ENCODE data around the gene HOXA6. TPM values are rescaled to one million over a fixed set of nuclear protein-coding genes. Genes with fewer than 3 reads are reported as not detected.

The HOXA6 gene
- total RNA-seq, 1 donor from 2014 or later = not detected

DNA sequence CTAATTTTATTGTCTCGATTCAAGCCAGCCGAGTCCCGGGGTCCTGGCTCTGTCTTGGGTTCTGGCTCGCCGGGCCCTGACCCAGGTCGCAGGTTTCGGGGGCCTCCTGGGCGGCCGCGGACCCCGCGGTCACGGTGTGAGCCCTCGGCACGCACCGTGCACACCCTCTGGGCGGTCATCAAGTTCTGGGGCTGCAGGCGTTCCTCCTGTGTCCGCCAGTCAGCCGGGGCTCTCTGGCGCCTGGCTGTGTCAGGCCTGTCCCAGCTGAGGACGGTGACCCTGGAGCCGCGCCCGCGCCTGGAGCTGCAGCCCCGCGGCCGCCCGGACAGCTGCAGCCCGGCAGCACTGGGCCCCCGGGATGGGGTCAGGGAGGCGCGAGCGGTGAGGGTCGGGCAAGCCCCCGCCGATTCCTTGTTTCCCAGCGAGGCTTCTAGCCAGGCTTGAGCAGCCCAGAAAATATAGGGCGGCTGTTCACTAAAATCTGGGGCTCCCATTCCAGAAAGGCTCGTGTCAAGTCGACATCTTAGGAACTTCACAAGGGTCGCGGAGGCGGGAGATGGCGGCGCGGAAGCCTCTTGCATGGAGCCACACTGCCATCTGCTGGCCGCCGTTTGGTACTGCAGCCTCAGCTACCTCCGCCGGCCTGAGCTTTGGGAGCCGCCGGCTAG, 13.1 kb upstream of the HOXA6 start:
- Mint-ChIP-seq H3K4me1 (ENCODE audit: low read depth) (peaks cover 5% of the 10 kb centered on the region), H3K9me3 (no peaks in the 10 kb centered on the region), H3K4me3 (ENCODE audit: low read depth) (peak overlapping the region; percentile 47), H3K27ac (no peak overlapping the region), H3K27me3 (ENCODE audit: low read depth) (peaks cover 81% of the 10 kb centered on the region), H3K36me3 (ENCODE audit: low read depth) (no peaks in the 10 kb centered on the region)
- intact Hi-C loops (cut with micrococcal nuclease) = loop anchor here (1.0 to 5.0 kb wide), 4 partner anchors 303 to 1303 kb away; no protein-coding TSS in a partner anchor
- DNase-seq (ENCODE audit: low spot score) = peak; percentile 65

DNA sequence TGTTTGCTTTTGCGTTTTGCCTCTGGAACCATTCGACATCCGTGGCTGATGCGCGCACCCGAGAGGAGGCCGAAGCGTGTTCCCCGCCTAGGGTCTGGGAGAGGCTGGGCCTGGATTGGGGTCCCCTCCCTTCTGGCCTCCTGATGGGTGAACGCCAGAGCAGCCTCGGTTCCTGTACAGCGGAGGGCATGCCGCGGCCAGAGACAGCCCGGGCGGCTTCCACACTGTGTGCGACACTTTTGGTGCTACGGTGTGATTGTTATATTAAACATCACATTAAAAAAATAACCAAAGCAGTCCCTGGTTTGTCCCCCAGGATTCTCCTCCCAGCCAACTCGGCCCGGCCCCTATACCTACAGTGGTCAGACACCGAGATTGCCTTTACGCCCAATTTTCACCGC, 12.6 kb upstream of the HOXA6 start:
- Mint-ChIP-seq H3K4me3 (ENCODE audit: low read depth) (peak overlapping the region; percentile 34), H3K4me1 (ENCODE audit: low read depth) (peaks cover 7% of the 10 kb centered on the region), H3K36me3 (ENCODE audit: low read depth) (no peaks in the 10 kb centered on the region), H3K9me3 (no peaks in the 10 kb centered on the region), H3K27me3 (ENCODE audit: low read depth) (peaks cover 83% of the 10 kb centered on the region), H3K27ac (no peak overlapping the region)
- intact Hi-C loops (cut with micrococcal nuclease) = loop anchor here (5.0 kb wide), 2 partner anchors 303 to 1303 kb away; no protein-coding TSS in a partner anchor
- no peak for DNase-seq (ENCODE audit: low spot score)

DNA sequence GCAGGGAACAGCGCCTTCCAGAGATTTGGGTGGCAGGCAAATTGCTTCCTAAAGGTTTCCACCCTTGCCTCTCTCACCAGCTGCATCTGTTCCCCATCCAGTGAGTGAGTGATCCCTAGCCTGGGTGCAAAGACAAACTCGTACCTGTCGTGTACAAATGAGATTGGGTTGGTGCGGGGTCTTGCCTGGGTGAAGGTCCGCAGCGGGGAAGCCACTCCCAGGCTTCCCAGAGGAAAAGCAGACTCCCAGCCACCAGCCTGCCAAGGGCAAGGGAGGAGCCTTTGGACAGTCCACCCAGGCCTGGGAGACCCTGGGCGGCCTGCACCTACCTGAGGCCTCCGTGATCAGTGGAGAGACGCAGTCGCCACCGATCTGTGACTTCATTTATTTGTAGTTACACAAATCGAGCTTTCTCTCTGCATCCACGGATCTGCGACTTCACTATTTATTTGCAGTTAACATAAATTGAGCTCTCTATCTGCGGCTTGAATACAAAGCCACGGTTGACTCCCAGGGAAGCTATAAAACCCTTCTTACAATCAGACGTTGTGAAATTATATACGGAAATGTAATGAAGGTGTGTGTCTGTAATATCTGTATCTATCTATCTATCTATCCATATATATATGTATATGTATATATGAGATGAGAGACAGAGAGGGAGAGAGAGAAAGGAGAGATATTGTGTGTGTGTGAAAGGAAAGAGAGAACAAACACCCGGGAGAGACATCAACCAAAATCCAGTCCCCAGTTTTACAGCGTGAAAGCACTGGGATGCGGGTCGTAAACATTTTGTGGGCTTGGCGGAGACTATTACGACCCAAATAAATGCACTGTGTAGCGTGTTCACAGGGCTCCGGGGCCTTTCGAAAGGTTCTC, 11.9 kb upstream of the HOXA6 start:
- intact Hi-C loops (cut with micrococcal nuclease) = loop anchor here (5.0 to 10.0 kb wide), 4 partner anchors 38 to 1795 kb away; partner anchors contain the start of gene TRIL
- Mint-ChIP-seq H3K9me3 (no peaks in the 10 kb centered on the region), H3K27me3 (ENCODE audit: low read depth) (peaks cover 85% of the 10 kb centered on the region), H3K4me1 (ENCODE audit: low read depth) (peaks cover 11% of the 10 kb centered on the region), H3K36me3 (ENCODE audit: low read depth) (peaks cover 4% of the 10 kb centered on the region), H3K4me3 (ENCODE audit: low read depth) (peak overlapping the region; percentile 34), H3K27ac (no peak overlapping the region)
- no peak for DNase-seq (ENCODE audit: low spot score)

- Mint-ChIP-seq H3K9me3 (no peaks in the 10 kb centered on the region), H3K4me3 (ENCODE audit: low read depth) (no peak overlapping the region), H3K4me1 (ENCODE audit: low read depth) (peaks cover 11% of the 10 kb centered on the region), H3K36me3 (ENCODE audit: low read depth) (peaks cover 4% of the 10 kb centered on the region), H3K27me3 (ENCODE audit: low read depth) (peaks cover 87% of the 10 kb centered on the region), H3K27ac (peak overlapping the region; percentile 36)
- DNase-seq (ENCODE audit: low spot score) = no peak
- intact Hi-C loops (cut with micrococcal nuclease) = loop anchor here (5.0 to 10.0 kb wide), 2 partner anchors 39 to 1796 kb away; partner anchors contain the start of gene TRIL
These were observed 11.1 kb upstream of the HOXA6 start for GRCh38 chr7:27158436-27159265.

DNA sequence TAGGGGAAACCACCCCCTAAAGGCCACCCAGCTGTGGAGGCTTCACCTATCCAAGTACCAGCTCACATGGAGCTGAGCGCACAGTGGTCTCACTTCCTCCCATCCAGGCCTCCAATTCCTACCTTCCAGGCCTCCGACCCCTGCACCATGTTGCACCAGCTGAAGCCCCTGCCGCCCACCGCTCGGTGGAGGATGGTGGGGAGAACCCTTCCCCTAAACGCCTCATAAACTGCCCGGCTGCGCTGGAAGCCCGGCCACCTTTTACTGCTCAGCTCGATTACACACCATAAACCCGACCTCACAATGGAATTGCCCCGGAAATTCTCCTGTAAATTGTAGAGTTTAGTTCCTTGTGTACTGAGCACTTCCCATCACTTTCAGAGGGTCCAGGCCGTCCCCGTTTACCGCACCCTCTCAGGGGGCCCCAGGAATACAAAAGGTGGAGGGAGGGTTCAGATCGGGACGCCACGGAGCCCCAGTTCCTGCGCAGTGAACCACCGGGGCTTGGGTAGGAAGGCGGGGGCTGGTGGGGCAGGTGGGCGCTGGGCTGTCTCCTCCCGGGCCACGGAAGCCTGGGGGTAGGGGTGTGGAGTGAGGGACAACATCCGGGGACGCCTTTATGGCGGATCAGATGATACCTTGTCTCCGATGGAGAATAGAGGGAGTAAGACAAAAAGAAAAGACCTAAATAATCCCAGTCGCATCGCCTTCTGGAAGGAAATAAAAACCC, 10.3 kb upstream of the HOXA6 start:
- intact Hi-C loops (cut with micrococcal nuclease) = loop anchor here (2.0 to 10.0 kb wide), 5 partner anchors 13 to 1797 kb away; partner anchors contain the start of genes EVX1, HOXA11 and TRIL
- Mint-ChIP-seq H3K9me3 (no peaks in the 10 kb centered on the region), H3K4me3 (ENCODE audit: low read depth) (no peak overlapping the region), H3K27ac (peak overlapping the region; percentile 50), H3K36me3 (ENCODE audit: low read depth) (peaks cover 4% of the 10 kb centered on the region), H3K4me1 (ENCODE audit: low read depth) (peaks cover 11% of the 10 kb centered on the region), H3K27me3 (ENCODE audit: low read depth) (peaks cover 86% of the 10 kb centered on the region)
- DNase-seq (ENCODE audit: low spot score) = no peak

DNA sequence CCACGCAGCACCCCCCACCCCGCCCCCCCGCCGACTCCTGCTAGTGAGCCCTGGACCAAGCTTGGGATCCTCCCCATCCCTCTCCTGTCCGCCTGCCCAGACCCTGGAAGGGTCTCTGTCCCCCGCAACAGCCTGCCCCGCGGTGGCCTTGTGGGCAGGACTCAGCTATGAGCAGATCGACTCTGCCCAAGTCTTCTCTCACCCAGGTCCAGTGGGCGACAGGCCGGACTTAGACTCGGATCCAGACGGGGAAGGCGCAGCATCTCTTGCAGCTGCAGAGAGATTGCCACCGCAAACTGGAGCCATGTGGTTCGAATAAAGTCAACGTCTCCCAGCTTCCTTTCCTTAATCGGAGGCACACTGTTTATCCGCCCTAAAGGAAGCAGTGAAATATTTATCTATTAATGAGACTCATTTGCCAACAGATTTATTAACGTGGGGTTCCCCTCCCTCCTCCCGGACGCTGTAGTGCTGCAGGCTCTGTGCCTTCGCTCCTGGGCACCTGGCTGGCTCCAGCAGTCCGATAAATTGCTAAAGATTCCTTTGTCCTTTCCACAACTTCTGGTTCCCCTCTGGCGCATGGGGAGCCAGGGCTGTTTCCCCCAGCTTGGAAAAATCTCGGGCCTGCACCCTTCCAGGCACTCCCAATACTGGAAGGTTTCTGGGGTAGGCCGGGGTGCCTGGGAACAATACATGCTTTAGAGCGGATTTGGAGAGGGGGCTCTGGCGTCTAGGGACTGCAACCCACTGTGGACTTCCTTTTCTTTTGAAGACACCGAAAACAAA, 9.5 kb upstream of the HOXA6 start:
- H3K4me1 Mint-ChIP-seq (ENCODE audit: low read depth) = peaks cover 11% of the 10 kb centered on the region
- H3K27ac Mint-ChIP-seq = no peak overlapping the region
- no peak overlapping the region for H3K4me3 Mint-ChIP-seq (ENCODE audit: low read depth)
- H3K27me3 Mint-ChIP-seq (ENCODE audit: low read depth) = peaks cover 84% of the 10 kb centered on the region
- DNase-seq (ENCODE audit: low spot score) = no peak
- no peaks in the 10 kb centered on the region for H3K9me3 Mint-ChIP-seq
- peaks cover 4% of the 10 kb centered on the region for H3K36me3 Mint-ChIP-seq (ENCODE audit: low read depth)
- intact Hi-C loops (cut with micrococcal nuclease) = loop anchor here (1.0 to 10.0 kb wide), 6 partner anchors 8 to 1798 kb away; partner anchors contain the start of genes EVX1, HOXA11, HOXA9 and TRIL

- Mint-ChIP-seq H3K4me3 (ENCODE audit: low read depth) (no peak within 1 kb of the TSS), H3K27me3 (ENCODE audit: low read depth) (peaks cover 87% of the 10 kb centered on the region), H3K27ac (no peak within 1 kb of the TSS), H3K36me3 (ENCODE audit: low read depth) (peaks cover 4% of the 10 kb centered on the region), H3K4me1 (ENCODE audit: low read depth) (peaks cover 14% of the 10 kb centered on the region), H3K9me3 (no peaks in the 10 kb centered on the region)
- intact Hi-C loops (cut with micrococcal nuclease) = loop anchor here (1.0 to 10.0 kb wide), 6 partner anchors 9 to 1798 kb away; partner anchors contain the start of genes EVX1, HOXA11, HOXA9 and TRIL
- no peak for DNase-seq (ENCODE audit: low spot score)
These were observed 8.9 kb upstream of the HOXA6 start, which contains the start of gene HOXA7 for GRCh38 chr7:27156508-27156898. Gene HOXA7, minus strand, starts transcription at chr7:27156675. Its CDS starts 130 bp downstream, at chr7:27156545.

- Mint-ChIP-seq H3K27ac (no peak overlapping the region), H3K4me3 (ENCODE audit: low read depth) (no peak overlapping the region), H3K4me1 (ENCODE audit: low read depth) (peaks cover 16% of the 10 kb centered on the region), H3K36me3 (ENCODE audit: low read depth) (peaks cover 4% of the 10 kb centered on the region), H3K9me3 (no peaks in the 10 kb centered on the region), H3K27me3 (ENCODE audit: low read depth) (peaks cover 89% of the 10 kb centered on the region)
- intact Hi-C loops (cut with micrococcal nuclease) = loop anchor here (1.0 to 10.0 kb wide), 6 partner anchors 9 to 1799 kb away; partner anchors contain the start of genes EVX1, HOXA11, HOXA9 and TRIL
- DNase-seq (ENCODE audit: low spot score) = no peak
These were observed 8.4 kb upstream of the HOXA6 start for GRCh38 chr7:27155816-27156507.

GRCh38 chr7:27154901-27155815, 7.6 kb upstream of the HOXA6 start:
- Mint-ChIP-seq H3K9me3 (no peaks in the 10 kb centered on the region), H3K4me1 (ENCODE audit: low read depth) (peaks cover 16% of the 10 kb centered on the region), H3K27me3 (ENCODE audit: low read depth) (peaks cover 92% of the 10 kb centered on the region), H3K27ac (no peak overlapping the region), H3K36me3 (ENCODE audit: low read depth) (peaks cover 4% of the 10 kb centered on the region), H3K4me3 (ENCODE audit: low read depth) (no peak overlapping the region)
- no peak for DNase-seq (ENCODE audit: low spot score)
- intact Hi-C loops (cut with micrococcal nuclease) = loop anchor here (5.0 to 10.0 kb wide), 3 partner anchors 42 to 1800 kb away; partner anchors contain the start of gene TRIL

- no peaks in the 10 kb centered on the region for H3K9me3 Mint-ChIP-seq
These were observed 6.8 kb upstream of the HOXA6 start for GRCh38 chr7:27154369-27154768.

More at GRCh38 chr7:27154369-27154768, 6.8 kb upstream of the HOXA6 start:
- H3K4me3 Mint-ChIP-seq (ENCODE audit: low read depth) = no peak overlapping the region
- H3K4me1 Mint-ChIP-seq (ENCODE audit: low read depth) = peaks cover 14% of the 10 kb centered on the region
- DNase-seq (ENCODE audit: low spot score) = no peak
- H3K27me3 Mint-ChIP-seq (ENCODE audit: low read depth) = peaks cover 92% of the 10 kb centered on the region
- intact Hi-C loops (cut with micrococcal nuclease) = loop anchor here (5.0 to 10.0 kb wide), 2 partner anchors 1292 to 1800 kb away; partner anchors contain the start of gene TRIL
- H3K36me3 Mint-ChIP-seq (ENCODE audit: low read depth) = peaks cover 4% of the 10 kb centered on the region
- H3K27ac Mint-ChIP-seq = no peak overlapping the region

Measured in activated T-helper 2 cell treated with anti-CD3 and anti-CD28 coated beads, Interferon-gamma antibody, Interleukin-2, Interleukin-4, amounts not matched to agents 10 μg/mL and 5 μg/mL and 100 μg/mL, durations not matched to agents 14 hours and 24 hours and 36 hours (primary cell).